CD4-positive, alpha-beta T cell treated with Interferon gamma for 1 hour (primary cell): ENCODE measurements around the gene SORCS3.

Experiments
- DNase-seq: peaks from one replicate; pipeline ENCODE4 v3.0.0-alpha.2; 2020

Gene SORCS3

GRCh38 chr10:104641187-104641936 lies at the start of gene SORCS3:
TSS of gene SORCS3 (plus strand) at chr10:104641290.
- no peak for DNase-seq

GRCh38 chr10:104591441-104591840 lies 49.6 kb upstream of the SORCS3 start:
- DNase-seq: no peak

- DNase-seq: no peak
These were observed 39.9 kb upstream of the SORCS3 start for GRCh38 chr10:104601166-104601565.

- DNase-seq: no peak
These were observed 32.8 kb upstream of the SORCS3 start for GRCh38 chr10:104608091-104608828.

- no peak for DNase-seq
These were observed 28.4 kb upstream of the SORCS3 start for GRCh38 chr10:104612571-104613205.

- no peak for DNase-seq
These were observed 27.7 kb upstream of the SORCS3 start for GRCh38 chr10:104613406-104613805.

GRCh38 chr10:104614245-104614831 lies 26.8 kb upstream of the SORCS3 start:
- no peak for DNase-seq

- DNase-seq: no peak
These were observed 26.0 kb upstream of the SORCS3 start for GRCh38 chr10:104615136-104615535.

GRCh38 chr10:104617831-104618230 lies 23.3 kb upstream of the SORCS3 start:
- no peak for DNase-seq

- no peak for DNase-seq
These were observed 18.9 kb upstream of the SORCS3 start for GRCh38 chr10:104622175-104622574.

- DNase-seq: no peak
These were observed 18.4 kb upstream of the SORCS3 start for GRCh38 chr10:104622598-104623209.

- DNase-seq: no peak
These were observed 10.4 kb upstream of the SORCS3 start for GRCh38 chr10:104630731-104631130.

- DNase-seq: no peak
These were observed 9.1 kb upstream of the SORCS3 start for GRCh38 chr10:104631946-104632345.

- no peak for DNase-seq
These were observed 2.1 kb upstream of the SORCS3 start for GRCh38 chr10:104638861-104639589.

- no peak for DNase-seq
These were observed 1.3 kb upstream of the SORCS3 start for GRCh38 chr10:104639590-104640338.

GRCh38 chr10:104640339-104641186 lies 527 bp upstream of the SORCS3 start:
- no peak for DNase-seq

- no peak for DNase-seq
These were observed 1.0 kb downstream of the SORCS3 start for GRCh38 chr10:104641937-104642657.

GRCh38 chr10:104642658-104643302 lies 1.7 kb downstream of the SORCS3 start:
- no peak for DNase-seq

GRCh38 chr10:104643303-104643663 lies 2.2 kb downstream of the SORCS3 start:
- no peak for DNase-seq
